Measurements from ENCODE around the gene MBNL1.

DNA sequence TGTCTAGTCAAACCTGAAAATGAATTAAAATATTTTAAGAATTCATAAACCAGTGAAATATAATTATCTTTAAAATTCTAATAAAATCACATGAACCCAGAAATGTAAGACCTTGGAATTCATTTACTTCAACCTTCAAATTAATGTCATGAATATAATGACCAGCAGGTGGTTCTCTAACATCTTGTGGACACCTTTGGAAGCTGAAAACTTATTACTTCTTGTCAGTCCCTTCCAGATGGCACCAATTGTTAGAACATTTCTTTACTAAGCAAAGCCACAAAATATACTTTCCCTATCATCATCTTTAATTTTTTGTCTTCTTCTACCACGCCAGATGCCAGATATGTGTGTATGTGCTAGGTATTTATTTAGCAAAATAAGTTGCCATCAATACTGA is 240.0 kb downstream of the MBNL1 start:
- no peak for TF ChIP-seq BHLHE40 (IDR thresholded peaks at IDR 0.05; ENCODE audit: borderline replicate concordance)
- TF ChIP-seq SUZ12 (IDR thresholded peaks at IDR 0.05), result no peak
- no peak for TF ChIP-seq L3MBTL2 (conservative IDR thresholded peaks at IDR 0.05)
- no peak for TF ChIP-seq FOXA1 (IDR thresholded peaks at IDR 0.05)
- no peak for TF ChIP-seq SP1 (IDR thresholded peaks at IDR 0.05)

Data from HEK293T (cell line).